Measurements from ENCODE around the gene SNTG2. TPM values are rescaled to one million over a fixed set of nuclear protein-coding genes. Genes with fewer than 3 reads are reported as not detected.

The SNTG2 gene
- total and polyA plus RNA-seq, 2 donors (not counting 3 experiments of a cell fraction or from before 2014, with no cell fraction given), result not detected

- H3K4me2 ChIP-seq (ENCODE audit: insufficient read depth, low read length), result no peak overlapping the region
- H3K27me3 ChIP-seq (ENCODE audit: control insufficient read depth in 2 of 2, insufficient read depth in 2 of 2, low read length in 2 of 2), result no peaks in the 10 kb centered on the region
- H3K9ac ChIP-seq (replicated peaks; ENCODE audit: extremely low read depth, insufficient read depth, low read length), result no peak overlapping the region
- H3K4me3 ChIP-seq (replicated peaks in 1 of 3; ENCODE audit: insufficient read depth in 1 of 3, low read depth in 1 of 3, low read length in 3 of 3), result no peak overlapping the region
- no peak overlapping the region for H2AFZ ChIP-seq (ENCODE audit: low read depth, low read length)
- BruUV-seq (replicated peaks), result no TSS peak
- no peak for DNase-seq (ENCODE audit: low read depth, low spot score)
- no peaks in the 10 kb centered on the region for H3K4me1 ChIP-seq (ENCODE audit: control insufficient read depth, extremely low read depth, insufficient read depth, low read length)
- H3K27ac ChIP-seq (ENCODE audit: insufficient read depth, low read depth, low read length), result no peak overlapping the region
- H3K9me1 ChIP-seq (replicated peaks; ENCODE audit: control insufficient read depth, extremely low read depth, insufficient read depth, low read length), result no peaks in the 10 kb centered on the region
- TF ChIP-seq MAX (IDR thresholded peaks at IDR 0.05; ENCODE audit: insufficient read depth, insufficient read length), result no peak
- no peak for TF ChIP-seq MYC (IDR thresholded peaks at IDR 0.05; ENCODE audit: low read depth, low read length)
- no peak for TF ChIP-seq EZH2 (IDR thresholded peaks at IDR 0.05; ENCODE audit: borderline replicate concordance, low read depth, low read length, severe bottlenecking)
- no peak for TF ChIP-seq CTCF (IDR thresholded peaks at IDR 0.05; ENCODE audit: extremely low read depth in 1 of 2, insufficient read depth in 1 of 2, low read depth in 1 of 2, low read length in 2 of 2)
- no peak for TF ChIP-seq POLR2A (IDR thresholded peaks at IDR 0.05; ENCODE audit: low read depth, low read length)
- TF ChIP-seq JUN (IDR thresholded peaks at IDR 0.05; ENCODE audit: borderline replicate concordance, insufficient read depth, insufficient read length, low read depth), result no peak
- TF ChIP-seq POLR2AphosphoS5 (IDR thresholded peaks at IDR 0.05; ENCODE audit: insufficient read depth, low read depth, low read length), result no peak
- TF ChIP-seq GATA2 (IDR thresholded peaks at IDR 0.05; ENCODE audit: insufficient read depth, insufficient read length, low read depth, low read length), result no peak
- no peak for TF ChIP-seq FOS (IDR thresholded peaks at IDR 0.05; ENCODE audit: borderline replicate concordance, insufficient read depth, low read length)
- H3K79me2 ChIP-seq (ENCODE audit: control insufficient read depth, insufficient read depth, low read length), result no peaks in the 10 kb centered on the region
- H3K9me3 ChIP-seq (replicated peaks; ENCODE audit: control insufficient read depth, insufficient read depth, low read length), result peaks cover 2% of the 10 kb centered on the region
- dilution Hi-C loops (cut with MboI; ENCODE audit: extremely low pct_ligation_motif_present, low sequenced_read_pairs), result no loop called here
- FAIRE-seq, result no peak
- CTCF ChIA-PET, result no interaction called here
- no peaks in the 10 kb centered on the region for H4K20me1 ChIP-seq (replicated peaks; ENCODE audit: control insufficient read depth, extremely low read depth, insufficient read depth, low read length)
- POLR2A ChIA-PET, result no interaction called here
- intact Hi-C loops (cut with micrococcal nuclease), result no loop called here
- H3K36me3 ChIP-seq (ENCODE audit: control insufficient read depth in 2 of 2, extremely low read depth in 1 of 2, insufficient read depth in 2 of 2, low read length in 2 of 2), result no peaks in the 10 kb centered on the region
Observed at GRCh38 chr2:1268034-1268433, 317.4 kb downstream of the SNTG2 start.
